Measurements from ENCODE around the gene MYLIP. TPM values are rescaled to one million over a fixed set of nuclear protein-coding genes. Genes with fewer than 3 reads are reported as not detected.

The MYLIP gene
- total RNA-seq, 1 donor, result 10.1 TPM

DNA sequence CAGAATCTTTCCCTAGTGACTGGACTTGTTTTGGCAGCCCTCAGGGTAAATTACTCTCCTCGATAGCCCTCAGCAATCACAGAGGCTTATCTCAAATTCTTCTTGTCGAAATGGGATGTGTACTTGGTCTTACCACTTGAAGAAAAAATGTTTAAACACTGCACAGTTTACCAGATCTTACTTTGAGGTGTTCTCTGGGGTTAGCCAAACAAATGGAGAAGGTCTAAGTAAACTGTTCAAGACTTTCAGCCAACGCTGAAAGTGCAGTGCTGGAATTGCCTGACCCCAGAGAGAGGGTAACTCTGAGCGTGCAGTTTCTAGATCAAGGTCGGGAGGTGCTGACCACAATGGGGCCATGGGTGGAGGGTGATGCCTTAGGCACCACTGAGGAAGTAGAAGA is 39.2 kb downstream of the MYLIP start:
- no peaks in the 10 kb centered on the region for H3K9me3 ChIP-seq (ENCODE audit: low read depth, low read length)
- TF ChIP-seq, protein P1, sequence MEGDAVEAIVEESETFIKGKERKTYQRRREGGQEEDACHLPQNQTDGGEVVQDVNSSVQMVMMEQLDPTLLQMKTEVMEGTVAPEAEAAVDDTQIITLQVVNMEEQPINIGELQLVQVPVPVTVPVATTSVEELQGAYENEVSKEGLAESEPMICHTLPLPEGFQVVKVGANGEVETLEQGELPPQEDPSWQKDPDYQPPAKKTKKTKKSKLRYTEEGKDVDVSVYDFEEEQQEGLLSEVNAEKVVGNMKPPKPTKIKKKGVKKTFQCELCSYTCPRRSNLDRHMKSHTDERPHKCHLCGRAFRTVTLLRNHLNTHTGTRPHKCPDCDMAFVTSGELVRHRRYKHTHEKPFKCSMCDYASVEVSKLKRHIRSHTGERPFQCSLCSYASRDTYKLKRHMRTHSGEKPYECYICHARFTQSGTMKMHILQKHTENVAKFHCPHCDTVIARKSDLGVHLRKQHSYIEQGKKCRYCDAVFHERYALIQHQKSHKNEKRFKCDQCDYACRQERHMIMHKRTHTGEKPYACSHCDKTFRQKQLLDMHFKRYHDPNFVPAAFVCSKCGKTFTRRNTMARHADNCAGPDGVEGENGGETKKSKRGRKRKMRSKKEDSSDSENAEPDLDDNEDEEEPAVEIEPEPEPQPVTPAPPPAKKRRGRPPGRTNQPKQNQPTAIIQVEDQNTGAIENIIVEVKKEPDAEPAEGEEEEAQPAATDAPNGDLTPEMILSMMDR (IDR thresholded peaks at IDR 0.05; ENCODE audit: extremely low read depth, low read depth, low read length), result no peak
- no peak for DNase-seq (ENCODE audit: insufficient read length, low spot score, missing footprints)
- H2AFZ ChIP-seq (ENCODE audit: low read length), result no peak overlapping the region
- H3K4me1 ChIP-seq (ENCODE audit: insufficient read depth, low read length), result no peaks in the 10 kb centered on the region
- H3K4me2 ChIP-seq (ENCODE audit: insufficient read depth, low read length), result no peak overlapping the region
- H3K4me3 ChIP-seq (ENCODE audit: insufficient read depth, low read length), result no peak overlapping the region
- no peaks in the 10 kb centered on the region for H4K20me1 ChIP-seq (ENCODE audit: insufficient read depth, low read length)
- H3K79me2 ChIP-seq (ENCODE audit: insufficient read depth, low read length), result no peaks in the 10 kb centered on the region
- no peak overlapping the region for H3K27ac ChIP-seq (ENCODE audit: low read depth, low read length)
- H3K36me3 ChIP-seq (ENCODE audit: insufficient read depth, low read length), result no peaks in the 10 kb centered on the region
- peaks cover 30% of the 10 kb centered on the region for H3K27me3 ChIP-seq (ENCODE audit: insufficient read depth, low read length)

DNA sequence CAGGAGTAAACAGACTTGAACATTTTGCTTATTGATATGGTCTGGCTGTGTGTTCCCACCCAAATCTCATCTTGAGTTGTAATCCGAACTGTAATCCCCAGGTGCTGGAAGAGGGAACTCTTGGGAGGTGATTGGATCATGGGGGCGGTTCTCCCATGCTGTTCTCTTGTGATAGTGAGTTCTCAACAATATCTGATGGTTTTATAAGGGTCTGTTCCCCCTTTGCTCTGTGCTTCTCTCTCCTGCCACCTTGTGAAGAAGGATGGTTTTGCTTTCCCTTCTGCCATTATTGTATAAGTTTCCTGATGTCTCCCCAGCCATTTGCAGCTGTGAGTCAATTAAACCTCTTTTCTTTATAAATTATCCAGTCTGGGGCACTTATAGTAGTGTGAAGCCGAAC is 40.0 kb downstream of the MYLIP start:
- no peaks in the 10 kb centered on the region for H3K9me3 ChIP-seq (ENCODE audit: low read depth, low read length)
- no peak overlapping the region for H3K4me2 ChIP-seq (ENCODE audit: insufficient read depth, low read length)
- no peaks in the 10 kb centered on the region for H3K79me2 ChIP-seq (ENCODE audit: insufficient read depth, low read length)
- no peaks in the 10 kb centered on the region for H3K4me1 ChIP-seq (ENCODE audit: insufficient read depth, low read length)
- DNase-seq (ENCODE audit: insufficient read length, low spot score, missing footprints), result no peak
- peaks cover 30% of the 10 kb centered on the region for H3K27me3 ChIP-seq (ENCODE audit: insufficient read depth, low read length)
- H3K27ac ChIP-seq (ENCODE audit: low read depth, low read length), result no peak overlapping the region
- no peaks in the 10 kb centered on the region for H4K20me1 ChIP-seq (ENCODE audit: insufficient read depth, low read length)
- TF ChIP-seq, protein P1 (IDR thresholded peaks at IDR 0.05; ENCODE audit: extremely low read depth, low read depth, low read length), result peak; percentile 56
- no peak overlapping the region for H3K4me3 ChIP-seq (ENCODE audit: insufficient read depth, low read length)
- H2AFZ ChIP-seq (ENCODE audit: low read length), result no peak overlapping the region
- no peaks in the 10 kb centered on the region for H3K36me3 ChIP-seq (ENCODE audit: insufficient read depth, low read length)

DNA sequence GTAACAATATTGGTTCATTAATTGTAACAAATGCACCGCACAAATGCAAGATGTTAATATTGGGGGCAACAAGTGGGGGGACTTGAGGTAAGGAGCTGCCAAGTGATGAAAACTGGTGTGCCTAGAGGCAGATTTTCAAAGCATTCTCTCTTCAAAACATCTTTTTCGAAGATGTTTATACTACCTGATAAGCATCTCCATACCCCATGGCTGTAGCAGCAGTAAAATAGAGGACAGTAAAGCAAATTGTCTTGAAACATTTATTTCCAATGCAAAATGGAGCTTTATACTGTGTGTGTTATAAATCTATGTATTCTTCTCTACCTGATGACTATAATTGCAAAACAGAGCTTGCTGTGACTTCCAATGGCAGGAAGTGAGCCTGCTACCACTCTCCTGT is 42.5 kb downstream of the MYLIP start:
- Histone ChIP-seq H3K9me3 (ENCODE audit: low read depth, low read length) (no peaks in the 10 kb centered on the region), H3K36me3 (ENCODE audit: insufficient read depth, low read length) (no peaks in the 10 kb centered on the region), H3K79me2 (ENCODE audit: insufficient read depth, low read length) (no peaks in the 10 kb centered on the region), H3K4me3 (ENCODE audit: insufficient read depth, low read length) (no peak overlapping the region), H3K4me2 (ENCODE audit: insufficient read depth, low read length) (no peak overlapping the region), H3K4me1 (ENCODE audit: insufficient read depth, low read length) (no peaks in the 10 kb centered on the region), H4K20me1 (ENCODE audit: insufficient read depth, low read length) (no peaks in the 10 kb centered on the region), H3K27ac (ENCODE audit: low read depth, low read length) (no peak overlapping the region), H2AFZ (ENCODE audit: low read length) (no peak overlapping the region), H3K27me3 (ENCODE audit: insufficient read depth, low read length) (peaks cover 29% of the 10 kb centered on the region)
- TF ChIP-seq, protein P1 (IDR thresholded peaks at IDR 0.05; ENCODE audit: extremely low read depth, low read depth, low read length), result no peak
- no peak for DNase-seq (ENCODE audit: insufficient read length, low spot score, missing footprints)

DNA sequence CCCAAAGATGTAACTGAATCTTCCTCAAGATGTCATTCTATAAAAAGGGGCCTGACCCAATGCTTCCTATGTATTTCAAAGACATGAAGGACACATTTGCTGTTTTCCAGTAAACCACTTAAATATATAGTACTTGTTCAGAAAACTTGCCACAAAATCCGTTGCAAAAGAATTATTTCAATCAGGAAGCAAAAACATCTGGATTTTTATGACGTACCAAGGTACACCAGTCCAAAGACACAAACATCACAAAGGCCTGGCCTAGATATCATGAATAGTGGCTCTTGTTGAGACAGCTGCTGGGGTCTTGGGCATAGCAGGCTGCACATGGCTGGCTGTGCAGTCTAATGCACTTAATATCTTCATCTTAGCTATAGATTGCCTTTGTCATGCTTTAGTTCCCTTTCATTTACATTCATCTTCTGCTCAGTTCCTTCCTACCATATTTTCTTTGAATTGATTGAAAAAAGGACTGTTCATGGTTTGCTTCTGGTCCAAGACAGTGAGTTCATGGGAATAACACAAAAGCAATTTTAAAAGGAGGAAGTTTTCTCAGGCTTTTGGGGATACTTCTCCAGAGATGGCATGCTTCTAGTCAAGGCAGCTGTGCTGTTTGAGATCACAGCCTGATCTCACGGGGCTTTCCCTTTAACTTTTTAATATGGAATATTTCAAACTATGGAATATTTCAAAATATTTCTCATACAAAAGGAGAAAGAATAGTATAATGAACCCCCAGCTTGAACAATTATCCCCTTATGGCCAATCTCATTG is 44.5 kb downstream of the MYLIP start:
- H3K4me1 ChIP-seq (ENCODE audit: insufficient read depth, low read length), result no peaks in the 10 kb centered on the region
- no peak for DNase-seq (ENCODE audit: insufficient read length, low spot score, missing footprints)
- no peaks in the 10 kb centered on the region for H4K20me1 ChIP-seq (ENCODE audit: insufficient read depth, low read length)
- no peak overlapping the region for H3K4me3 ChIP-seq (ENCODE audit: insufficient read depth, low read length)
- no peaks in the 10 kb centered on the region for H3K9me3 ChIP-seq (ENCODE audit: low read depth, low read length)
- H3K27ac ChIP-seq (ENCODE audit: low read depth, low read length), result no peak overlapping the region
- H3K27me3 ChIP-seq (ENCODE audit: insufficient read depth, low read length), result peaks cover 14% of the 10 kb centered on the region
- TF ChIP-seq, protein P1 (IDR thresholded peaks at IDR 0.05; ENCODE audit: extremely low read depth, low read depth, low read length), result no peak
- no peaks in the 10 kb centered on the region for H3K36me3 ChIP-seq (ENCODE audit: insufficient read depth, low read length)
- H2AFZ ChIP-seq (ENCODE audit: low read length), result no peak overlapping the region
- H3K79me2 ChIP-seq (ENCODE audit: insufficient read depth, low read length), result no peaks in the 10 kb centered on the region
- H3K4me2 ChIP-seq (ENCODE audit: insufficient read depth, low read length), result no peak overlapping the region
